GM19328 (cell line): ENCODE measurements around the gene NR1H2.

Experiments used
- ATAC-seq: cut with Tn5 transposase; IDR thresholded peaks from one replicate; pipeline ENCODE4 v1.9.1; 2021; ENCODE audit warnings: mild to moderate bottlenecking, moderate library complexity; ENCODE audit not compliant: unreplicated experiment

The NR1H2 gene

DNA sequence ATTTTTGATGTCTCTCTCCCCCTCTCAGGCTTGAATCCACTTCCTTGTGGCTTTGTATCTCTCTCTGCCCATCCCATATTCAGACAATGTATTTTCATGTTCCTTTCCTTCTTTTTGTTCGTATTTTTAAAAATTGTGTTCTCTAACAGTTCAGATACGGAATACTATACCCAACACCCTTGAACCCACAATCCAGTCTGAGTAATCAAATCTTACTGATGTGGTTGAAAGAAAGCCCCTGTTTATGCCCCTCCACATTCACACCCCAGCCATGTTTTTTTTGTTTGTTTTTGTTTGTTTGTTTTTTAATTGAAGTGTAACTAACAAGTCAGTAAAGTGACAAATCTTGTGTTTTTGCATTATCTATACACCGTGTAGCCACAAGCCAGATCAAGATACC, 43.9 kb downstream of the NR1H2 start:
- ATAC-seq, result no peak

DNA sequence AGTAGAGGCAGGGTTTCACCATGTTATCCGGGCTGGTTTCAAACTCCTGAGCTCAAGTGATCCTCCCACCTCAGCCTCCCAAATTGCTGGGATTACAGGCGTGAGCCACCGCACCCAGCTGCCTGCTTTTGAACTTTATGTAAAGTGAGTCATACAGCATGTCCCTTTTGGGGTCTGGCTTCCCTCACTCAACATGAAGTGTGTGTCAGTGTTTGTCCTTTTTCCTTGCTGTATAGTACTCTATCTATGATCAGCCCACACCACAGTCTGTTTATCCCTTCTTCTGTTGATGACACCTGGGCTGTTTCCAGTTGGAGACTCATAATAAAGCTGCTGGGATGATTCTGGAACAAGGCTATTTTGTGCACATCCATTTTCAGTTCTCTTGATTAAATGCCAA, 44.6 kb downstream of the NR1H2 start:
- no peak for ATAC-seq

DNA sequence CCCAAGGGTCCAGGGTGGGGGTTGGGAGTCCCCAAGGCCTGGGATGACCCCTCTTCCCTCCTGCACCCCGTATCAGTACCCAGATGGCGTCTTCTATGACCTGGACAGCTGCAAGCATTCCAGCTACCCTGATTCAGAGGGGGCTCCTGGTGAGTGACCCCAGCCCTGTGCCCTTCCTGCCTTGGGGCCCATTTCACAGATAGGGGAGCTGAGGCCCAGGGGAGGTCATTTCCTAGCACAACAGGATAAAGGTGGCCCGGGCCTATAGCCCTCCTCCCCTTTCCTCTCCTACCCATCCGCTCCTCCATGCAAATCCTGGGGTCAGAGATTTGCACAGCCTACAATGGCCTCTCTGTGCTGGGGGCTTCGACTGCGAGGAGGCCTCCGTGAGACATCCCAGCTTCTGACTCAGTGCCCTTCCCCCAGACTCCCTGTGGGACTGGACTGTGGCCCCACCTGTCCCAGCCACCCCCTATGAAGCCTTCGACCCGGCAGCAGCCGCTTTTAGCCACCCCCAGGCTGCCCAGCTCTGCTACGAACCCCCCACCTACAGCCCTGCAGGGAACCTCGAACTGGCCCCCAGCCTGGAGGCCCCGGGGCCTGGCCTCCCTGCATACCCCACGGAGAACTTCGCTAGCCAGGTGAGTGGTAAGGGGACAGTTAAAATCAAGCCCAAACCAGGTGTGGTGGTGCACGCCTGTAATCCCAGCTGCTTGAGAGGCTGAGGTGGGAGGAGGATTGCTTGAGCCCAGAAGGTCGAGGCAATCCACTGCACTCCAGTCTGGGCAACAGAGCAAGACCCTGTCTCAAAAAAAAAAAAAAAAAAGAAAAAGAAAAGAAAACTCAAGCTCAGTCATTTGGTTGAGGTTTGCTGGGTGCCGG, 46.4 kb downstream of the NR1H2 start:
- ATAC-seq, result no peak

- no peak for ATAC-seq
These were observed 47.2 kb downstream of the NR1H2 start for GRCh38 chr19:50423279-50424113.

DNA sequence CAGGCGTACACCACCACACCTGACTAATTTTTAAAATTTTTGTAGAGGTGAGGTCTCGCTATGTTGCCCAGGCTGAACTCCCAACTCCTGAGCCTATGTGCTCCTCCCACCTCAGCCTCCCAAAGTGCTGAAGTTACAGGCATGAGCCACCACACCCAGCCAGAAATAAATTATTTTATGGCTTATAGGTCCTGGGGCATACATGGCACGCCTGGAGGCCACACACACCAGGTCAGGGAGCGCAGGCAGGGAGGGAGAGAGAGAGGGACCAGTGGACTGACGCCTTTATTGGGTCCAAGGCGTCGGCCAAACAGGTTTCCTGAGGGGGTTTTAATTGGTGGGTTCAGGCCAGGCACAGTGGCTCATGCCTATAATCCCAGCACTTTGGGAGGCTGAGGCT, 49.3 kb downstream of the NR1H2 start:
- ATAC-seq, result no peak

GRCh38 chr19:50427318-50427925, 51.2 kb downstream of the NR1H2 start:
- ATAC-seq, result no peak

DNA sequence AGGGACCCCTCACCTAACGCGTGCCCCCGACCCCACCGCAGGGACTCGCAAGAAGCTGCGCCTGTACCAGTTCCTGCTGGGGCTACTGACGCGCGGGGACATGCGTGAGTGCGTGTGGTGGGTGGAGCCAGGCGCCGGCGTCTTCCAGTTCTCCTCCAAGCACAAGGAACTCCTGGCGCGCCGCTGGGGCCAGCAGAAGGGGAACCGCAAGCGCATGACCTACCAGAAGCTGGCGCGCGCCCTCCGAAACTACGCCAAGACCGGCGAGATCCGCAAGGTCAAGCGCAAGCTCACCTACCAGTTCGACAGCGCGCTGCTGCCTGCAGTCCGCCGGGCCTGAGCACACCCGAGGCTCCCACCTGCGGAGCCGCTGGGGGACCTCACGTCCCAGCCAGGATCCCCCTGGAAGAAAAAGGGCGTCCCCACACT, 51.8 kb downstream of the NR1H2 start:
- ATAC-seq, result no peak

DNA sequence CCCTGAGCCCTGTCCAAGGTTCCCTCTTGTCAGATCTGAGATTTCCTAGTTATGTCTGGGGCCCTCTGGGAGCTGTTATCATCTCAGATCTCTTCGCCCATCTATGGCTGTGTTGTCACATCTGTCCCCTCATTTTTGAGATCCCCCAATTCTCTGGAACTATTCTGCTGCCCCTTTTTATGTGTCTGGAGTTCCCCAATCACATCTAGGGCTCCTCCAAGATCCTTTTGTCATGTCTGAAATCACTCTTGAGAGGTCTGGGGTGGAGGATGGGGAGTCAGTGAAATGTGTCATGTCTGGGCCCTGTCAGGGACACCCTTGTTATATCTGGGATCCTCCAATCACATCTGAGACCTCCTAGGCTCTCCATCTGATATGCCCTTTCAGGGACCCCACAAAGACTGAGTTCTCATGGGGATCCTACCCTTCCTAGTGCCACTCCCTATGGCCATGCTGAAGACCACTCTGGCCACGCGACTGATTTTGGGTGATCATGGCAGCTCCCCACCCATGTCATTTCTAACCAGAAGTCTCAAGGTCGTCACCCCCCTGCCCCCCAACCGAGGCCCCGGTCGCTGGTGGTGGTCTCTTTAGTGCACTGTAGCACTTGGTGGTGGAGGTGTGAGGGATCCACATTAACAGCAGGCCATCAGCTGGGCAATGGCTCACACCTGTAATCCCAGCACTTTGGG, 52.7 kb downstream of the NR1H2 start:
- ATAC-seq, result no peak

DNA sequence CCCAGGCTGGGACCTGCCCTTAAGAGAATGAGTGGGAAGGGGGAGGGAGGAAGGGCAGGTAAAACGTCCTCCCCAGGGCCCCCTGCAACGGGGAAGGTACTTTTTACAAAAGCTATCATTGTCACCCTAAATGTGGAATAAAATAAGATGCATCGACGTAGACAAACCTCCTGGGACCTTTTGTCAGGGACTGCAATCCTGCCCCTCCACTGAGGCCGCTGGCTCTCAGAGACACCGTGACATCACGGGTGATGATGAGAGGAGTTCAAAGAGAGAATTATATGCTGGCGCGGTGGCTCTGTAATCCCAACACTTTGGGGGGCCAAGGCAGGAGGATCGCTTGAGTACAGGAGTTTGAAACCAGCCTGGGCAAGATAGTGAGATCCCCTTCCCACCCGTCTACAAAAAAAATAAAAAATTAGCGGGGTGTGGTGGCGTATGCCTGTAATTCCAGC, 54.7 kb downstream of the NR1H2 start:
- ATAC-seq, result no peak

- ATAC-seq, result peak; percentile 59
These were observed 55.3 kb downstream of the NR1H2 start for GRCh38 chr19:50431343-50432220.

DNA sequence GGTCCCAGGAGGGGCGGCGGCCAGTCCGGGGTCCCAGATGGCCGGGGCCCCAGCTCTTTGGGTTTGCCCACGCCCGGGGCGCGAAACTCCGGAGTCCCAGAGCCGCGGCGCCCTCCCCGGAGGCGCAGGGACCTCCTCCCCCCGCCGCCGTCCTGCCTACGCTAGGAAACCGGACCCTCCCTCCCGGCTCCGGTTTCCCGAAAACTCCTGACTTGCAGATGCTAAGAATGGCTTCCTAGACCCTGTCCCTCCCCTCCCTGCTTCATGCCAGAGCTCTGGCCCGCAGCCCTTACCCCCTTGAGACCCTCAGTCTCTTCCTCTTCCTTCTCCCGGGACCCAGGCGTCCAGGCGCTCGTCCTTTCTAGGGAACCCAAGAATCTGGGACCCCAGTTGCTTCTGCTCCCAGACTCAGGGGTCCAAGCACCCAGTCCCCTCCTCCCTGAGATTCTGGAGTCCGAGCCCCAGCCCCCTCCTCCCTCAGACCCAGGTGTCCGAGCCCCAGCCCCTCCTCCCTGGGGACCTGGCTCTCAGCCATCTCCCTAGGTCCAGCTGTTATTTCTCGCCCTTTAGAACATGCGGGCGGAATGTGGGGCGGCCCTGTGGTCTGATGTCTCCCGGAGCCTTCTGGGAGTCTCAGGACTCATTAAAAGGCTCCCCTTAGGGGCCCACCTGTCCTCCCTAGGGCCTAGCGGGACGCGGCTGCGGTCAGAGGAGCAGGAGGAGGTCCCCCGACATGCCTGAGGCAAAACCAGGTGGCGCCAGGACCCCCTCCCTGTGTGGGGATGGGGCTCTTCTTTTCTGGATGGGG, 56.2 kb downstream of the NR1H2 start, which contains the start of gene MYBPC2:
MYBPC2 (plus strand) TSS at position 672 of the 808 bp plus-strand sequence; CDS start at position 734, 62 bp downstream.
- no peak for ATAC-seq
